GM19099 (cell line): ENCODE data around the gene TCTN1.

Experiments
- POLR2A ChIP-seq: IDR thresholded peaks from 3 replicates; pipeline ENCODE4 v1.6.1; 2011; ENCODE audit warnings: low read depth; ENCODE audit not compliant: insufficient read length; ENCODE audit errors: extremely low read depth

Gene TCTN1

GRCh38 chr12:110613771-110614684 lies at the start of gene TCTN1:
Gene TCTN1, plus strand, starts transcription at chr12:110614129. Its CDS starts 54 bp downstream, at chr12:110614183.
- TF ChIP-seq POLR2A = peak; percentile 89

- no peak for TF ChIP-seq POLR2A
These were observed 49.4 kb upstream of the TCTN1 start for GRCh38 chr12:110564471-110564991.

GRCh38 chr12:110565894-110566871 lies 47.7 kb upstream of the TCTN1 start:
- no peak for TF ChIP-seq POLR2A

GRCh38 chr12:110566993-110567392 lies 46.9 kb upstream of the TCTN1 start:
- TF ChIP-seq POLR2A = no peak

- TF ChIP-seq POLR2A = no peak
These were observed 45.2 kb upstream of the TCTN1 start for GRCh38 chr12:110568752-110569151.

- TF ChIP-seq POLR2A = no peak
These were observed 39.9 kb upstream of the TCTN1 start for GRCh38 chr12:110574044-110574443.

- no peak for TF ChIP-seq POLR2A
These were observed 38.6 kb upstream of the TCTN1 start for GRCh38 chr12:110575326-110575725.

GRCh38 chr12:110576504-110576903 lies 37.4 kb upstream of the TCTN1 start:
- TF ChIP-seq POLR2A = no peak

GRCh38 chr12:110577864-110578693 lies 35.9 kb upstream of the TCTN1 start:
- no peak for TF ChIP-seq POLR2A

- no peak for TF ChIP-seq POLR2A
These were observed 35.0 kb upstream of the TCTN1 start for GRCh38 chr12:110578694-110579534.

GRCh38 chr12:110579535-110580253 lies 34.2 kb upstream of the TCTN1 start:
- no peak for TF ChIP-seq POLR2A

GRCh38 chr12:110581931-110582275 lies 32.0 kb upstream of the TCTN1 start:
- TF ChIP-seq POLR2A = no peak
